HG03575 (cell line): ENCODE measurements around the gene SIGLEC10.
"Not testable (repeated sequence)": the region's sequence is repeated elsewhere in the genome, so short reads cannot be mapped to it uniquely, and the experiment has no call there.

Experiments used
- ATAC-seq: cut with Tn5 transposase; IDR thresholded peaks from one replicate; pipeline ENCODE4 v1.9.1; 2021; ENCODE audit not compliant: unreplicated experiment, insufficient number of reproducible peaks, low FRiP score; ENCODE audit errors: extremely low read depth

SIGLEC10 gene

DNA sequence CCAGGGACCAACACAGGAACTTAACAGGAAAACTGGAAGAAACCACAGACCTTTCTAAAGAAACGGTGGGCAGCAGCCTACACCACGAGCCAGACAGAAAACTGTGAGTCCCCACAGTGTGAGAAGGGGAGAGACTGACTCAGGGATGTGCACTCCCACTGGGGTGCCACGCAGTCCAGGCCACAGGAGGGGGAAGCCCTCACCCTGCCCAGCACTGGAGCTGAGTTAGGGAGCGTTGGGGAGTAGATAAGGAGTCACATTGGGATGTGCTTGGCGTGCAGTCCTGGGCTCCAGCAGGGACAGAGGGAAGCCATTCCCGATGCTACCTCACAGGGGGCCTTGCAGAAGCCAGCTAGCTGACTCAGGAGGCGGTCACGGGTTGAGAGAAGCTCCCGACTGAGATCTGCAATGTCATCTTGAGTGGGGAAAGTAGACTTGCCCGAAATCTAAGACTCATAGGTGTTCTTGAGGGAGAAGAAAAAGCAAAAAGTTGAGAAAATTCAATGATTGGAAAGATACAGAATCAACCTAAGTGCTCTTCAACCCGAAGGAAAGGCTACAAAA lies 23.5 kb upstream of the SIGLEC10 start:
- no peak for ATAC-seq

DNA sequence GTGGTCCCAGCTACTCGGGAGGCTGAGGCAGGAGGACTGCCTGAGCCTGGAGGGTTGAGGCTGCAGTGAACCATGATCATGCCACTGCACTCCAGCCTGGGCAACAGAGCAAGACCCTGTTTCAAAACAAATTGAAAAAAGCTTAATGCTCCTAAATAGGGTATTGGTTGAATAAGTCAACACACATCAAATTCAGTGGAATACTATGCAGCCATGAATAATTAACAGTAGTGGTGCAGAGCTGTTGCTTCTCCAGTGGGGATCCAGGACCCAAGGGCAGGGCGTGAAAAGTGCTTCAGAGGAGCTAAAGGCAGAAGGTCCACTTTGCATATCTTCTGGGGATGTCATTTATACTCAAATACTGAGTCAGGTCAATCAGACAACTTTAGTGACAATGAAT lies 22.6 kb upstream of the SIGLEC10 start:
- ATAC-seq, result no peak

DNA sequence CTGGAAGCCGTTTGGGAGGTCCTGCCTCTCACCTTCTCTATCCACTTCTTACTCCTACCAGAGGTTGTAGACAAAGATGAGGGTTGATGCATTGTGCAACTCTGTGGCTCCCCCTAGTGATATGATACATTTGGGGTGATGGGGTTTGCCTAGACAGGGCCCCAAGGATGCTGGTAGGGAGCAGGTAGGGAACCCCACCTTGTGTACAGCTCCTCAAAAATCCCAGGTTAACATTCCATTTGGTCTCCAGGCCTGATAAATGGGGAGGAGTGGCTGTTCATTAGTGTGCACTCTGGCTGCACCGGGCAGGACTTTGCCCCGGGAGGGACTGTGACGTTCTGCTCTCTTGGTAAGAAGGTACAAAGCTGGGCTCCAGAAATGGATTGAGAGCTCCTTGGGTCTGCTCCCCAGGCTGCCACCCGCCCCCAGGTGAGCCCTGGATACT lies 21.6 kb upstream of the SIGLEC10 start:
- no peak for ATAC-seq

DNA sequence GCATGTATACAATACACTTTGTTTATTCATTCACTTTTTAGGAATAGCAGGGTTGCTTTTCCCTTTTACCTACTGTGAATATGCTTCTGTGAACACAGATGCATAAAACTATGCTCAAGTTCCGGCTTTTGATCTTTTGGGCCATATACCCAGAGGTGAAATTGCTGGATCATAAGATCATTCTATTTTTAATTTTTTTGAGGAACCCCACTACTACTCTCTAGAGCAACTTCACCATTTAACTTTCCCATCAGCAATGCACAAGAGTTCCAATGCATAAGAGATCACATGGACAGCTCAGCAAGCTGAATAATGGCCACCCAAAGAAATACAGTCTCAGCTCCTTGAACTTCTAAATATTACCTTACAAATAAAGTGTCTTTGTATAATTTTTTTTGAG lies 17.0 kb upstream of the SIGLEC10 start:
- no peak for ATAC-seq

DNA sequence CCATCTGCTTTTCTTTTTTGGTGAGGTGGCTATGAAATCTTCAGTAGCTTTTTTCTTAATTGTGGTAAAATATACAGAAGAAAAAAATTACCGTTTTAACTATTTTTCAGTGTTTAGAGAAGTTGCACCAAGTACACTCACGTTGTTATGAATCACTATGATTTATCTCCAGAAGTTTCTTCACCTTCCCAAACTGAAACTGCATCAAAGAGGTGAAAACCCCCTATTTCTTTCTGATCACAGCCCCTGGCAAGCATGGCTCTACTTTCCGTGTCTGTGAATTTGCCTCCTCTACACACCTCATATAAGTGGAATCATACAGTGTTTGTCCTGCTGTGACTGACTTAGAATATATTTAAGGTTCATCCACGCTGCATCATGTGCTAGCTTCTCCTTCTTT lies 15.6 kb upstream of the SIGLEC10 start:
- ATAC-seq, result no peak

DNA sequence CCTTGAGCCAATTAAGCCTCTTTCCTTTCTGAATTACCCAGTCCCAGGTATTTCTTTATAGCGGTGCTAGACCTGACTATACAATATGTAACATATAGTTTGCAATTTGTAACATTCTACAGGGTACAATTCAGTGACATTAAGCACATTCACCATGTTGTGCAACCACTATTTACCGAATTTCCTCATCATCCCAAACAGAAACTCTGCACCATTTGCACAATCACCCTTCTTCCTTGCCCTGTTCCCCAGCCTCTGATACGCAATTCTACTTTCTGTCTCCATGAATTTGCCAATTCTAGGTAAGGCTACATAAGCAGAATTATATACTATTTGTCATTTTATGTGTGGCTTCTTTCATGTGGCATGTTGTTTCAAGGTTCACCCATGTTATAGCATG lies 13.7 kb upstream of the SIGLEC10 start:
- ATAC-seq, result no peak

DNA sequence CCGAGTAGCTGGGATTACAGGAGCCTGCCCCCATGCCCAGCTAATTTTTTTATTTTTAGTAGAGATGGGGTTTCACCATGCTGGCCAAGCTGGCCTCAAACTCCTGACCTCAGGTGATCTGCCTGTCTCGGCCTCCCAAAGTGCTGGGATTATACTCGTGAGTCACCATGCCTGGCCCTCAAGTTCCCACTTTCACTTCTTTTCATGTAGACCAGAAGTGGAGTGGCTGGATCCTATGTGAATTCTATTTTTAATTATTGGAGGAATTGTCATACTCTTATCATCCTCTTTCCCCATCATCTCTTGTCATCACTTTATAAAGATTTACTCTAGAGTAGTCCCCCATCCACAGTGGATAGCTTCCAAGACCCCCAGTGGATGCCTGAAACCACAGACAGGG lies 12.8 kb upstream of the SIGLEC10 start:
- no peak for ATAC-seq

DNA sequence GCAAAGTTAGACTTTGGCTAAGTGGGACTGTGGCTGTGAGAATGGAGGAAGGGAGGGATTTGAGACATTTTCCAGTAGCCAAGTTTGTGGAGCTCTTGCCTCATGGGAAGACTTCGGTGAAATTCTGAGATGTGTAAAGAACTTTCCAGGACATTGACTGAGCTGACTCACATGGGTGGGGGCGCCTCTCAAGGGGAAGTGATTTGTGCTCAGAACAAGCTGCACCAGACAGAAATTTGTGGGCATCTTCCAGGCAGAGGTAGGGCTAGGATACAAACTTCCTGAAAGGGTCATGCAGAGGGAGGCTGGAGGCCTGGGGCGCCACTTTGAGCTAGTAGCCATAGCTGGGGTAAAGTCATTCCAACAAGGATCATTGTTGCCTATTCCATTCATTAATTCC lies 9.8 kb upstream of the SIGLEC10 start:
- no peak for ATAC-seq

DNA sequence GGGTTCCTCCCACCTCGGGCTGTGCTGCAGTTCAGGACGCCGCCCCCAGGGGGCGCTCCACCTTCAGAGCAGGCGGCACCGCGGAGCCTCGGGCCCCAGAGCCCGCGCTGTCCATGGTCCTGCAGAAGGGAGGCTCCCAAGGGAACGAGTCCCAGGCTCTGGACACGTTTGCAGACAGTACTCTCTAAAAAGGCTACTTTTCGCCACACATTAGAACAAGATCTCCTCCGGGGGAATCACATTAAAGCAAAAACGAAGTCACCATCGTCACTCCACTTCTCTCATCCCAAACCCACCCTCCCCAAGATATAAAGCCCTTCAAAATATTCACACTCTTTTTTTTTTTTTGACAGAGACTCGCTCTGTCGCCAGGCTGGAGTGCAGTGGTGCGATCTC lies 4.6 kb upstream of the SIGLEC10 start:
- ATAC-seq, result no peak

DNA sequence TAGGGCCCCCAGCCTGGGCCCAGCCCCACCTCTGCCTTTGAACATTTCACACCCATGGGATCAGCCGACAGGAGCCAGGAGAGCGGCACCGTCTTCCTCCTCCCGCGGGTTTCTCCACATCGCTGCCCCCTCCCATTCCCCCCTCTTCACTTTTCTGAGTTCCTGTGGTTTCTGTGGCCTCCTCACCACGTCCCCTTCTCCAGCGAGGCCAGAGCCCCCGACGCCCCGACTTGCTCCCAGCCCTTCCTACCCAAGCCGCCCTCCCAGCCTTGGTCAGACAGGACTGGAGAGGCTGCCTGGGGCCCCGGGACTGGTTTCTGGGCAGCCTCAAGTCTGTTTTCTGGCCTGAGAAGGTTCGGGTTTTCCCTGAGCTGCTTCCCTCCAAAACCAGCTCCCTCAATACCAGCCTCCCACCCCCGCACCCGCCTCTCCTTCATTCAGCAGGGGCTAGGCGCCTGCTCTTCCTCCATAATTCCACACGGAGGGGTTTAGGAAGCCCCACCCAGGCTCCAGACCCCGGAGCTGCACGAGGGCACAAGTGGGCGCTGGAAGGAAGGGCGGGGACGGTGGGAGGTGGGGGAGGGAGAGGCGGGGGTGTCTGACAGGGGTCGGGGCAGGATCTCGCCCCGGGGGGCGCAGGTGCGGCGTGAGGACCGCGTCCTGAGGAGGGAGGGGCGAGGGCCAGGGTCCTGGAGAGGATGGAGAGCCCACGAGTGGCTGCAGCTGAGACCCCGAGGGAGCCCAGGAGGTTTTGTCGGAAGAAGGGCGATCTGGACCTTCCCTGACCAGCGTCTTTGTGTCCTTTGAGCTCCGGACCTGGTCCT lies 4.0 kb upstream of the SIGLEC10 start:
- no peak for ATAC-seq

DNA sequence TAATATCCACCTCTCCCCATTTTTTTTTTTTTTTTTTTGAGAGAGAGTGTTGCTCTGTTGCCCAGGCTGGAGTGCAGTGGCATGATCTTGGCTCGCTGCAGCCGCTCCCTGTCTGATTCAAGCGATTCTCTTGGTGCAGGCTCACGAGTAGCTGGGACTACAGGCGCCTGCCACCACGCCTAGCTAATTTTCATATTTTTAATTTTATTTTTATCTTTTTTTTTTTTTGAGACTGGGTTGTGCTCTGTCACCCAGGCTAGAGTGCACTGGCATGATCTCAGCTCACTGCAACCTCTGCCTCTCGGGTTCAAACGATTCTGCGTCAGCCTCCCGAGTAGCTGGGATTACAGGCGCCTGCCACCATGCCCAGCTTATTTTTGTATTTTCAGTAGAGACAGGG lies 3.1 kb upstream of the SIGLEC10 start:
- not testable (repeated sequence) for ATAC-seq

DNA sequence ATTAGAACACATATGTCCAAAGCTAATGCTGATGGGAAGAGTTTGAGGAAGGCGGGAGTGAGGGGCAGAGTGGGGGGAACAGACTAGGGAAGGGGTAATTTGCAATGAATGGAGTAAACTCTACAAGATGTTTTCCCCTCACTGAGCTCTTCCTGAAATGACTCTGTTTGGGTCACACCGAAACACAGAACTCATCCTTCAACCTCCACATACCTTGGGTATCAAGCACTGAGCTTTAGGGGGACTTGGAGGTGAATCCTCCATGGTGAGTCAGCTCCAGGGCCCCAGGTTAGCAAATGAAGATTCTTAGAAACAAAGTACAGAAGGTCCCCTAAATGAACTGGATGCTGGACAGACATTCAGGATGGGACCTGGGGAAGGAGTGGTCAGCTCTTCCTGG lies 1.3 kb upstream of the SIGLEC10 start:
- ATAC-seq, result no peak

DNA sequence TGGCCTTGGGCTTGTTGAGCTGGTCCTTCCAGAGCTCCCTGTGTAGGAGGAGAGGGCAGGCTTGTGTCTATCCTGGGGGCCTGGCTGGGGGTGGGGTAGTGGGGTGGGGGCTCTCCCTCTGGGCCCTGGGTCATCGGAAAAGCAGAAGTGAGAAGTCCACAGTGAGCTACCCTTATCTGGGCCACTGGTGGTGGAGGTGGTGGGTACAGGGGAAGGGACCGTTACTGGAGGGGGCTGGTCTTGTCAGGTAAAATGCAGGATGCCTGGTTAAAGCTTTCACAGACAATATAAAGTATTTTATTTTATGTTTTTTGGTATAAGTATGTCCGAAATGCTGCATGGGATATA lies 342 bp upstream of the SIGLEC10 start:
- no peak for ATAC-seq

DNA sequence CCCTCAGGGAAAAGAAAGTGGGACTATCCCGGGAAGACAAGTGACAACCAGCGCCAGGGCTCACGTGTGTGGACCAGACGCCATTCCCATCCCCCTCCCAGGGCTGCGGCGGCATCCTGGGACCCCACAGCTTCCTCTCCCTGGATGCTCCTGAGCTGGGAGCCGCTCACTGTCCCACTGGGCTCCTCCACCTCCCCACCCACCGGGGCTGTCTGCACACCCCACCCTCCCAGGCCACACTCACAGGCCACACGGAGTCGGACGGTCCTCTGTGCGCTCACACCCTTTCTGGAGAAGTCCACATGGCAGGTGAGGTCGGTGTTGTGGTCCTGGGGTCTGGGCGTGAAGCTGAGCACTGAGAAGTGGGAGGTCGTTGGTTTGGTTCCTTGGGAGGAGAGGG lies 1.0 kb downstream of the SIGLEC10 start:
- ATAC-seq, result not testable (repeated sequence)

DNA sequence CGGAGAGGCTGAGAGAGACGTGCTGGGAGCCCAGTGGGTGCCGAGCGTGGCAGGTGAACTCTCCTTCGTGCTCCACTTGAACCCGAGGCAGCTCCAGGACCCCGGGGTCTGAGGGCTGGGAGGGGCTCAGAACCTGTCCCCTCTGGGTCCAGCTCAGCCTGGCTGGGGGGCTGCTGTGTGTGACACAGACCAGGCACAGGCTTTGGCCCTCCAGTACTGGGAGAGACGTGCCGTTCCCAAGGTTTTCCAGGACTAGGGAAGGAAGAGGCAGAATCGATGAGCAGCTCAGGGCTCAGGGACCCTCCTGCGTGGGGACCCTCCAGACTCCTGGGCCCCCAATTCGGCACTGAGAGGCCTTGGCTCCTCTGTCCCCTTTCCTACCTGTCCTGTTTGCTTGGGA lies 2.3 kb downstream of the SIGLEC10 start:
- no peak for ATAC-seq

DNA sequence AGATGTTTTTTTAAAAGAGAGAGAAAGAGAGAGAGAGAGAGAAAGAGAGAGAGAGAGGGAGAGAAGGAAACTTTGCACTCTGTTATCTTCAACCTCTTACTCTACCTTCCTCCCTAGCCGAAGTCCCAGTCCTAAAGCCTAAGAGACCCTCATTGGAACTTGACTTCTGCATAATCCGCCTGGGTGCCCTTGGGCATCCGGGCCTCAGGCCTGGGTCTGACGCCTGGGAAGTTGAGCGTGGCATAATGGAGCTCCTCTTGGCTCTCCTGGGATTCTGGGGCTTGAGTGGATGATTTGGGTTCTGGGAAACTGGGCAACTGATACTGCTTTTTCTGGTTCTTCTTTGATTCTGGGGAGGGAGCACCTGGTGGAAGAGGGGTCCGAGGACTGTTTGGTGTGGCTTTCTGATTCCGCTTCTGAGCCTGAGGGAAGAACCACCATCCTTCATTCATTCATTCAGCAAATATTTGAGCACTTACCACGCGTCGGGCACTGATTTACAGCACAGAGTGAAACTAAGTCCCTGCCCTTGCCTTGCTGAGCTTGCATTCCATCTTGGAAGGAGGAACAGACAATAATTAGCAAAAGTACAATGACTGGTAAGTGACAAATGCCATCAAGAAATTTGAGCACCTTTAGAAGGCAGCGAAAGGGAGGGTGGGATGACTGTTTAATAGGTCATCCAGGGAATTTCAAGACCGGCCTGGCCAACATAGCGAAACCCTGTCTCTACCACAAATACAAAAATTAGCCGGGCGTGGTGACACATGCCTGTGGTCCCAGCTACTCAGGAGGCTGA lies 6.3 kb downstream of the SIGLEC10 start:
- no peak for ATAC-seq

DNA sequence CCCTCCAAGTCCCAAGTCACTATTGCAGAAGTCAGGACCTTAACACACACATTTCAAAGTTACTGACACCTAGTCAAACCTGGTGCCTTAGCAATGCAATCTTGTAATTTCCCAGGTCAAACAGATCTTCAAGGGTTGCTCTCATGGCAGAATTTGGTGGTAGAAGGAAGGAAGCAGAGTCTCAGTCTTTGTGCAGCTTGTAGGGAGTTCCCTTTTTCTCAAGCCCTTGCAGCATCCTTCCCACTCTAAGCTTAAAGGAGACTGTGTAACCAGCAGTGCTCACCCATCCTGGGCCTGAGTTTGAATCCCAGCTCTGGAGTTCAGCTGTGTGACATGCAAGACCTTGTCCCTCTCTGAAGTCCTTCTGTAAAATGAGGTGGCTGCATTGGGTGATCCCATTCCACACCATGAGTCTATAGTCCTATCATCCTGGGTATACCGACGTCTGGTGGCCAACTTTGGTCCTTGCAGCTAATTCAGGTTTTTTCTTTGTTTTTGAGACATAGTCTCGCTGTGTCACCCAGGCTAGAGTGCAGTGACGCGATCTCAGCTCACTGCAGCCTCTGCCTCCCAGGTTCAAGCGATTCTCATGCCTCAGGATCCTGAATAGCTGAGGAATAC lies 9.8 kb downstream of the SIGLEC10 start:
- ATAC-seq, result no peak

DNA sequence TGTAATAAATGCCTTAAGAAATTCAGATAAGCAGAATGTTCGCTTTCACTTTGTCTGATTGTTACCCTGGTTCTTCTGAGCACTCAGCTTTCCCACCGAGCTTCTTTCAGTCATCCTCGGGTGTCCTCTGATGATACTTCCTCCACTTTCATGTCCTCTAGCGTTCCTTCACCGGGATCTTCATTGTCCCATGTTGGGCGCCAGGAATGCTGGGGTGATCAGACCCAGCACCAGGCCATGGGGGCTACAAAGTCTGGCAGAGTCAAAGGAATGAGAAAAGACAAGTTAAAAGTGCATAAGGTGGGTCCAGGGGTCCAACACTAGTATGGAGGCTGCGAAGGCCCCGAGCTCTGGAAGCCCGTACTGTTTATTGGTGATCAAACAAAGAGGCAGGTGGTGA lies 15.3 kb downstream of the SIGLEC10 start:
- no peak for ATAC-seq

DNA sequence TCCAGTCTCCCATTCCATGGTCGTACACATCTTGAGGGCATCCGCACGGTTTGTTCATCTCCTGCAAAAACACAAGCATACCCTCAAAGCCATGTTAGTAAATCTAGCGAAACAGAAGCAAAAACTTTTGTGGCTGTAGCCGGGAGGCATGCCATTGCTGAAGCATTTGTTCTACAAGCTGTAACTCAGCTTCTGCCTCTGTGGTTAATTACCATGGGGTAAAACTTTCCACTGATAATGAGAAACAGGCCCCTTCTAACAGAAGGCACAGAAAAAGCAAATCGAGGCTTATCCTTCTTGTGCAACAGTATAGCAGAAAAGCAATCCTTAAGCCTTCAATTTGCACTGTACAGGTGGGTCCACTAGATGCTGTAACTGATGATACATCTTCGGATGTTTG lies 17.5 kb downstream of the SIGLEC10 start:
- ATAC-seq, result not testable (repeated sequence)

DNA sequence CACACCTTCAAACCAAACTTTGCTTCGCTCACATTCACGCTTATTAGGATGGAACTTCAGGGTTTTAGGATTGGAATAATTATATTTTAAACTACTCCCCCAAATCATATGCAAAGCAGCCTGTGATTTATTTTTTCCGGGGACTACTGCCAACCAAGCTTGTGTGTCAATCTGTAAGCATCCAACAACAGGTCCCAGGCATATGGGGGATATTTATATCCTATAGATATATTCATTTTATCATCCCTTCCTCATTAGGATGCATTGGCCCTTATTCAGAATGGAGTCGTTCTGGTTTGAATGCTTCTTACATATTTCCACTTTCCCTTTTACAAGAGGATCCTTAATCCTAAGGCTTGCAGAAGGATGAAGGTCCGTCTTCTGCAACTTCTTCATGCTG lies 18.2 kb downstream of the SIGLEC10 start:
- no peak for ATAC-seq
